Breast epithelium (tissue), 4 donors: ENCODE results near the gene PRR35. TPM values are rescaled to one million over a fixed set of nuclear protein-coding genes. Genes with fewer than 3 reads are reported as not detected.

Source experiments
- DNase-seq, 2 donors: peaks; one replicate each; pipeline ENCODE4 v3.0.0-alpha.2; 2019; ENCODE audit warnings: low spot score in 2 of 2
- H3K27ac ChIP-seq, 2 donors: fragments of 200-600 bp; sonication (generic) in 1 of 2; one replicate each; pipeline ENCODE4 v1.5.1; 2016 to 2019; ENCODE audit warnings: mild to moderate bottlenecking in 1 of 2
- H3K27me3 ChIP-seq, 2 donors: fragments of 200-600 bp; sonication (generic) in 1 of 2; one replicate each; pipeline versions ENCODE4 v1.5.1 to v1.6.0; 2017 to 2019; ENCODE audit warnings: control low read depth in 1 of 2, mild to moderate bottlenecking in 1 of 2
- H3K36me3 ChIP-seq: fragments of 200-600 bp; one replicate; pipeline ENCODE4 v1.5.1; 2019
- H3K4me1 ChIP-seq, 2 donors: fragments of 200-600 bp; sonication (generic); one replicate each; pipeline ENCODE4 v1.5.1; 2016 to 2019; ENCODE audit warnings: control low read depth in 1 of 2
- H3K4me3 ChIP-seq, 3 donors: fragments of 200-600 bp; sonication (generic); 1 replicate in 2 of 3; 2 replicates in 1 of 3; pipeline ENCODE4 v1.5.1; 2016 to 2019; ENCODE audit warnings: mild to moderate bottlenecking in 3 of 3, moderate library complexity in 2 of 3
- H3K9me3 ChIP-seq, 2 donors: fragments of 200-600 bp; sonication (generic) in 1 of 2; one replicate each; pipeline ENCODE4 v1.5.1; 2016 to 2019; ENCODE audit warnings: control low read depth in 1 of 2
- POLR2A ChIP-seq: fragments of 450-650 bp; IDR thresholded peaks from one replicate; pipeline ENCODE4 v1.6.1; 2016; ENCODE audit warnings: antibody characterized with exemption, mild to moderate bottlenecking, moderate library complexity
- POLR2AphosphoS5 ChIP-seq, 3 donors: sonication (generic); formaldehyde crosslinking; IDR thresholded peaks; one replicate each; pipeline ENCODE4 v1.6.1; 2017; ENCODE audit warnings: antibody characterized with exemption in 3 of 3
- intact Hi-C: fragments of 100-400 bp; cut with DNase I; formaldehyde crosslinking; loops from one replicate; pipeline ENCODE4 v1.15.1; 2023; ENCODE audit warnings: low total_unique reads
- total RNA-seq, 3 donors: library from RNA; depleted of rRNA; stranded (reverse); fragments of >200 nt; gene quantifications; one replicate each; pipeline ENCODE4 v1.1.0, GENCODE V29; 2016
- TF ChIP-seq, protein P1 (sequence below), 3 donors: fragments of 450-650 bp; IDR thresholded peaks; one replicate each; pipeline ENCODE4 v1.5.1; 2016 to 2017; ENCODE audit warnings: antibody characterized with exemption in 3 of 3, mild to moderate bottlenecking in 3 of 3, moderate library complexity in 3 of 3

Gene PRR35
- total RNA-seq, 3 donors from 2014 or later: not detected

DNA sequence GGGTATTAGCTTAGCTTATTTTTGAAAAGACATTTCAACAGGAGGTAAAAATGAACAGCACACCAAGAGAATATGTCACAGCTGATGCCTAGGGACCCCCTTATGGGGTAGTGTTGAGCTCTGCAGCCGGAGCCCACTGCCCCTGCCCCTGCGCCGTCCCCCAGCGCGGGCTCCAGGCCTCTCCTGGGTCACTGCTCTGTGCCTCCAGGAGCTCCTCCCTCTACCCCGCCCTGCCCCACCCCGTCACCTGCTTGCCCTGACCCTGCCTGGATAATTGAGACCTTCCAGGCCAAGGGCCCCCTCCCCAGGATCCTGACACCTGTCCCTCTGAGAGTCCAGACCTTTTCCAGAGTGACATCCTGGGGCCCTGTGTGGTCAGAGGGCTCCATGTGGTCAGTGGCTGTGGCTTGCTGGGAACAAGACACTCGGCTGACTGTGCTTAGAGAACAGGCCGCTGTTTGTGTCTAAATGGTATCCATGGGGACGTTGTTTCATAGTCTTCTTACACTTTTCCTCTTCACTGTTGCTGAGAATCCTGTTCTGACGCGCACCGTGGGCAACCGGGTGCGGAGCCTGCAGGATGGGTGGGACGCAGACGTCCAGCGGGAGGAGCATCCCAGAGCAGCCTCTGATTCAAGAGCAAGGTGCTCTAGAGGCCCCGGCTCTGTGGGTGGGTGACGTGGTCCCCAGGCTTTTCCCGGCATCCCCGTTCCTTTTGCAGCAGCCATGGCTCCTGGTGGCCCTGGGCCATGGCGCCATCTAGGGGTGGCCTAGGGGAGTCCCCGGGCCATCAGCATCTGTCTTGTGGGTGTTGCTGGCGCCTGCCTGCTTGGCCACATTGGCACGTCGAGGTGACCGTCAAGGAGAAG lies 50.6 kb downstream of the PRR35 start:
- Histone ChIP-seq H3K9me3 (no peaks in the 10 kb centered on the region), H3K4me3 (peak overlapping the region in 1 of 3 donors; percentile 21), H3K27ac (peak overlapping the region in 1 of 2 donors; percentile 9), H3K4me1 (no peaks in the 10 kb centered on the region), H3K36me3 (no peaks in the 10 kb centered on the region), H3K27me3 (no peaks in the 10 kb centered on the region)
- intact Hi-C loops: no loop called here
- no peak for DNase-seq
- no peak for TF ChIP-seq POLR2A
- TF ChIP-seq, protein P1, sequence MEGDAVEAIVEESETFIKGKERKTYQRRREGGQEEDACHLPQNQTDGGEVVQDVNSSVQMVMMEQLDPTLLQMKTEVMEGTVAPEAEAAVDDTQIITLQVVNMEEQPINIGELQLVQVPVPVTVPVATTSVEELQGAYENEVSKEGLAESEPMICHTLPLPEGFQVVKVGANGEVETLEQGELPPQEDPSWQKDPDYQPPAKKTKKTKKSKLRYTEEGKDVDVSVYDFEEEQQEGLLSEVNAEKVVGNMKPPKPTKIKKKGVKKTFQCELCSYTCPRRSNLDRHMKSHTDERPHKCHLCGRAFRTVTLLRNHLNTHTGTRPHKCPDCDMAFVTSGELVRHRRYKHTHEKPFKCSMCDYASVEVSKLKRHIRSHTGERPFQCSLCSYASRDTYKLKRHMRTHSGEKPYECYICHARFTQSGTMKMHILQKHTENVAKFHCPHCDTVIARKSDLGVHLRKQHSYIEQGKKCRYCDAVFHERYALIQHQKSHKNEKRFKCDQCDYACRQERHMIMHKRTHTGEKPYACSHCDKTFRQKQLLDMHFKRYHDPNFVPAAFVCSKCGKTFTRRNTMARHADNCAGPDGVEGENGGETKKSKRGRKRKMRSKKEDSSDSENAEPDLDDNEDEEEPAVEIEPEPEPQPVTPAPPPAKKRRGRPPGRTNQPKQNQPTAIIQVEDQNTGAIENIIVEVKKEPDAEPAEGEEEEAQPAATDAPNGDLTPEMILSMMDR (IDR thresholded peaks at IDR 0.05): peak in 2 of 3 donors; percentile 57 to 78
- no peak for TF ChIP-seq POLR2AphosphoS5 (IDR thresholded peaks at IDR 0.05)

DNA sequence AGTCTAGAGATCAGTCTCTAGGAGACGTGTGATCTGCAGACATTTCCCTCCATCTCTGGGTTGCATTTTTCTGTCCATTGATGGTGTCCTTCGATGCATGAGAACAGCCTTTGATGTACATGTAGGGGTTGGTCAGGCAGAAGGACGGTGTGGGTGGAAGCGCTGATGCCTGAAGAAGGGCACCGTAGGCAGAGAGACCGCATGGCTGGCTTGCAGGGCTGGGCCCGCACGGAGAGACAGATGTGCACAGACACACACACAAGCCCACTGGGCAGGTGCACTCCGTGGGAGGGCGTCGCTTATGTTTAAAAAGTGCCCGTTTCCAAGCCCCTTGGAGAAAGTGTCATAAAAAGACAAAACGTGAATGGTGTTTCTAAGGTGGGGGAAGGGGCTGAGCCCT lies 54.9 kb downstream of the PRR35 start:
- Histone ChIP-seq H3K27me3 (no peaks in the 10 kb centered on the region), H3K27ac (no peak overlapping the region), H3K9me3 (no peaks in the 10 kb centered on the region), H3K4me1 (no peaks in the 10 kb centered on the region), H3K36me3 (no peaks in the 10 kb centered on the region), H3K4me3 (no peak overlapping the region)
- intact Hi-C loops: no loop called here
- TF ChIP-seq POLR2A: no peak
- TF ChIP-seq, protein P1 (IDR thresholded peaks at IDR 0.05): no peak
- TF ChIP-seq POLR2AphosphoS5 (IDR thresholded peaks at IDR 0.05): no peak
- no peak for DNase-seq

Other genes starting within 250 kb of the PRR35 start
- 10 to 100 TPM; 16.5 to 22.6 (median 22.4) TPM for gene AXIN1, start 207.7 kb upstream of the PRR35 start, total RNA-seq
- gene MRPL28, start 189.9 kb upstream of the PRR35 start, total RNA-seq: 10 to 100 TPM; 67.0 to 78.7 (median 69.0) TPM
- gene PGAP6, start 178.4 kb upstream of the PRR35 start, total RNA-seq: 10 to 100 TPM; 24.5 to 49.5 (median 36.7) TPM
- 100 to 1,000 TPM in 1 of 3 donors, 10 to 100 TPM in 2; 46.5 to 118 (median 78.0) TPM for gene NME4, start 163.2 kb upstream of the PRR35 start, total RNA-seq
- 10 to 100 TPM; 19.4 to 30.5 (median 28.7) TPM for gene DECR2, start 158.5 kb upstream of the PRR35 start, total RNA-seq
- gene RAB11FIP3, start 134.7 kb upstream of the PRR35 start, total RNA-seq: 10 to 100 TPM; 22.0 to 44.6 (median 24.5) TPM
- gene CAPN15, start 32.7 kb upstream of the PRR35 start, total RNA-seq: 10 to 100 TPM; 15.4 to 27.2 (median 15.5) TPM
- gene NHLRC4, start 6.6 kb downstream of the PRR35 start, total RNA-seq: 1 to 10 TPM in 1 of 3 donors, under 1 TPM in 2; 0.32 to 1.9 (median 0.66) TPM
- 10 to 100 TPM; 22.2 to 36.1 (median 31.9) TPM for gene PIGQ, start 9.6 kb downstream of the PRR35 start, total RNA-seq
- 10 to 100 TPM; 17.6 to 29.1 (median 20.6) TPM for gene RAB40C, start 29.7 kb downstream of the PRR35 start, total RNA-seq
- under 1 TPM in 2 of 3 donors, not detected in 1; 0.66 to 0.73 TPM for gene WFIKKN1, start 70.6 kb downstream of the PRR35 start, total RNA-seq
- 100 to 1,000 TPM; 108 to 136 (median 130) TPM for gene METTL26, start 75.9 kb downstream of the PRR35 start, total RNA-seq
- 10 to 100 TPM; 26.8 to 39.7 (median 34.9) TPM for gene MCRIP2, start 81.4 kb downstream of the PRR35 start, total RNA-seq
- 10 to 100 TPM in 2 of 3 donors, 1 to 10 TPM in 1; 9.6 to 26.9 (median 22.7) TPM for gene WDR90, start 89.0 kb downstream of the PRR35 start, total RNA-seq
- 10 to 100 TPM; 39.4 to 90.8 (median 66.9) TPM for gene RHOT2, start 107.7 kb downstream of the PRR35 start, total RNA-seq
- 1 to 10 TPM in 2 of 3 donors, under 1 TPM in 1; 0.48 to 2.3 (median 1.0) TPM for gene RHBDL1, start 115.3 kb downstream of the PRR35 start, total RNA-seq
- gene STUB1, start 120.0 kb downstream of the PRR35 start, total RNA-seq: 100 to 1,000 TPM; 127 to 184 (median 175) TPM
- gene JMJD8, start 123.9 kb downstream of the PRR35 start, total RNA-seq: 10 to 100 TPM; 67.2 to 83.4 (median 67.5) TPM
- 1 to 10 TPM; 7.2 to 9.2 (median 8.8) TPM for gene WDR24, start 130.0 kb downstream of the PRR35 start, total RNA-seq
- gene FBXL16, start 145.4 kb downstream of the PRR35 start, total RNA-seq: 1 to 10 TPM in 2 of 3 donors, not detected in 1; 2.6 to 4.2 TPM
- 10 to 100 TPM; 23.6 to 30.2 (median 24.3) TPM for gene METRN, start 154.7 kb downstream of the PRR35 start, total RNA-seq
- 10 to 100 TPM; 29.9 to 35.7 (median 30.4) TPM for gene ANTKMT, start 160.8 kb downstream of the PRR35 start, total RNA-seq
- gene CCDC78, start 166.0 kb downstream of the PRR35 start, total RNA-seq: 1 to 10 TPM in 2 of 3 donors, under 1 TPM in 1; 0.48 to 2.9 (median 2.6) TPM
- 1 to 10 TPM; 4.3 to 7.5 (median 5.1) TPM for gene HAGHL, start 166.7 kb downstream of the PRR35 start, total RNA-seq
- gene CIAO3, start 180.6 kb downstream of the PRR35 start, total RNA-seq: 10 to 100 TPM; 23.0 to 43.2 (median 41.6) TPM
- gene MSLN, start 200.3 kb downstream of the PRR35 start, total RNA-seq: 10 to 100 TPM in 1 of 3 donors, not detected in 2; 49.2 TPM
- gene RPUSD1, start 228.0 kb downstream of the PRR35 start, total RNA-seq: 10 to 100 TPM; 13.1 to 18.4 (median 16.1) TPM
- gene CHTF18, start 228.2 kb downstream of the PRR35 start, total RNA-seq: 10 to 100 TPM; 12.6 to 15.5 (median 13.1) TPM
- not detected for gene GNG13, start 240.3 kb downstream of the PRR35 start, total RNA-seq